Neutrophil (primary cell): ENCODE measurements around the gene CYLD.

Experiments
- H3K27ac ChIP-seq: fragments of 200-600 bp; sonication (generic); 2 replicates; pipeline ENCODE4 v1.5.1; 2016; ENCODE audit warnings: mild to moderate bottlenecking, moderate library complexity
- H3K27me3 ChIP-seq: fragments of 200-600 bp; sonication (generic); 2 replicates; pipeline ENCODE4 v1.6.0; 2016; ENCODE audit warnings: mild to moderate bottlenecking
- H3K36me3 ChIP-seq: fragments of 200-600 bp; sonication (generic); 2 replicates; pipeline ENCODE4 v1.5.1; 2017
- H3K4me1 ChIP-seq, 2 experiments: fragments of 200-600 bp in 1 of 2; sonication (generic) in 1 of 2; 1 replicate in 1 of 2; 2 replicates in 1 of 2; pipeline versions ENCODE4 v1.5.1 to v1.6.1; 2013 to 2016; ENCODE audit warnings: low read depth in 1 of 2, low read length in 1 of 2, mild to moderate bottlenecking in 1 of 2, moderate library complexity in 1 of 2; ENCODE audit not compliant: control insufficient read depth in 1 of 2, insufficient read depth in 1 of 2
- H3K4me3 ChIP-seq, 2 experiments: fragments of 200-600 bp in 1 of 2; sonication (generic) in 1 of 2; 1 replicate in 1 of 2; 2 replicates in 1 of 2; pipeline ENCODE4 v1.5.1; 2013 to 2016; ENCODE audit warnings: low read depth in 1 of 2, low read length in 1 of 2, mild to moderate bottlenecking in 1 of 2, moderate library complexity in 1 of 2
- H3K9me3 ChIP-seq: fragments of 200-600 bp; sonication (generic); 2 replicates; pipeline ENCODE4 v1.5.1; 2016
- TF ChIP-seq, protein P1 (sequence below): fragments of 200-600 bp; sonication (generic); IDR thresholded peaks from 2 replicates; pipeline ENCODE4 v1.5.1; 2016; ENCODE audit warnings: antibody characterized with exemption

CYLD gene

GRCh38 chr16:50819706-50820105 is 77.8 kb downstream of the CYLD start:
- Histone ChIP-seq H3K27me3 (peaks cover 3% of the 10 kb centered on the region), H3K4me1 (no peaks in the 10 kb centered on the region), H3K9me3 (no peaks in the 10 kb centered on the region), H3K36me3 (no peaks in the 10 kb centered on the region), H3K27ac (no peak overlapping the region), H3K4me3 (no peak overlapping the region)
- TF ChIP-seq, protein P1, sequence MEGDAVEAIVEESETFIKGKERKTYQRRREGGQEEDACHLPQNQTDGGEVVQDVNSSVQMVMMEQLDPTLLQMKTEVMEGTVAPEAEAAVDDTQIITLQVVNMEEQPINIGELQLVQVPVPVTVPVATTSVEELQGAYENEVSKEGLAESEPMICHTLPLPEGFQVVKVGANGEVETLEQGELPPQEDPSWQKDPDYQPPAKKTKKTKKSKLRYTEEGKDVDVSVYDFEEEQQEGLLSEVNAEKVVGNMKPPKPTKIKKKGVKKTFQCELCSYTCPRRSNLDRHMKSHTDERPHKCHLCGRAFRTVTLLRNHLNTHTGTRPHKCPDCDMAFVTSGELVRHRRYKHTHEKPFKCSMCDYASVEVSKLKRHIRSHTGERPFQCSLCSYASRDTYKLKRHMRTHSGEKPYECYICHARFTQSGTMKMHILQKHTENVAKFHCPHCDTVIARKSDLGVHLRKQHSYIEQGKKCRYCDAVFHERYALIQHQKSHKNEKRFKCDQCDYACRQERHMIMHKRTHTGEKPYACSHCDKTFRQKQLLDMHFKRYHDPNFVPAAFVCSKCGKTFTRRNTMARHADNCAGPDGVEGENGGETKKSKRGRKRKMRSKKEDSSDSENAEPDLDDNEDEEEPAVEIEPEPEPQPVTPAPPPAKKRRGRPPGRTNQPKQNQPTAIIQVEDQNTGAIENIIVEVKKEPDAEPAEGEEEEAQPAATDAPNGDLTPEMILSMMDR: no peak

DNA sequence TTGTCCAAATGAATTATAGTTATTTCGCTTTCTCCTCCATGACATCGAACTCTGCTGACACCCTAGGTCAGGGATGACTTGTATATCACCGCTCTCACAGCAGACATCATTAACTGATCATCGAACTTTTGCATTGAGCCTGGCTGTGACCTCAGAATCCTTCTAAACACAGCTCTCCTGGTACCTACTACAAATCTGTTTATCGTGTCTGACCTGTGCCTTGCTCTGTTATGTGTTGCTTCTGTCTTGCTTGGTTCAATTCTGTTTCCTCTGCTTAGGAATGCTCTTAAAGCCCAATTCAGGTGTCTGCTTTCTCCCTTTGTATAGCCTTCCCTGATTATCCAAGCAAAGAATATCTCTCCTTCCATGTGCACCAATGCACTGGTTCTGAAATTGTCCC is 78.3 kb downstream of the CYLD start:
- Histone ChIP-seq H3K4me3 (no peak overlapping the region), H3K9me3 (no peaks in the 10 kb centered on the region), H3K27ac (no peak overlapping the region), H3K4me1 (no peaks in the 10 kb centered on the region), H3K27me3 (peaks cover 8% of the 10 kb centered on the region), H3K36me3 (no peaks in the 10 kb centered on the region)
- TF ChIP-seq, protein P1: no peak

DNA sequence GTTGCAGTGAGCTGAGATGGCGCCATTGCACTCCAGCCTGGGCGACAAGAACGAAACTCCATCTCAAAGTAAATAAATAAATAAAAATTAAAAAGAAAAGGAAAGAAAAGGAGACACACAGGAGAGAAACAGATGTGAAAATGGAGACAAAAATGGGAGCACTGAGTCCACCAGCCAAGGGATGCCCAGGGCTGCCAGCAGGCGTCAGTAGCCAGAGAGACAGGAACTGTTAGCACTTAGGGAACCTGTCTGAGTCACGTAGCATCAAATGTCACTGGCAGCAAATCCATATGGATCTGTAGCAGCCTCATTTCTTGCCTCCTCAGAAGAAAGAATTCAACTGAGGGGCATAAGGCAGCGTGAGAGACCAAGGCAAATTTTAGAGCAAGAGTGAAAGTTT is 79.7 kb downstream of the CYLD start:
- Histone ChIP-seq H3K36me3 (no peaks in the 10 kb centered on the region), H3K4me3 (no peak overlapping the region), H3K27me3 (peaks cover 20% of the 10 kb centered on the region), H3K27ac (no peak overlapping the region), H3K4me1 (no peaks in the 10 kb centered on the region), H3K9me3 (no peaks in the 10 kb centered on the region)
- TF ChIP-seq, protein P1: no peak

GRCh38 chr16:50822671-50823070 is 80.8 kb downstream of the CYLD start:
- Histone ChIP-seq H3K27me3 (peaks cover 23% of the 10 kb centered on the region), H3K27ac (no peak overlapping the region)
- TF ChIP-seq, protein P1: no peak

GRCh38 chr16:50826797-50827316 is 85.0 kb downstream of the CYLD start:
- H3K4me1 ChIP-seq: no peaks in the 10 kb centered on the region
- H3K36me3 ChIP-seq: no peaks in the 10 kb centered on the region
- no peaks in the 10 kb centered on the region for H3K9me3 ChIP-seq
- H3K27me3 ChIP-seq: peaks cover 23% of the 10 kb centered on the region
- H3K27ac ChIP-seq: no peak overlapping the region
- no peak overlapping the region for H3K4me3 ChIP-seq
- TF ChIP-seq, protein P1: no peak

More at GRCh38 chr16:50822671-50823070, 80.8 kb downstream of the CYLD start:
- Histone ChIP-seq H3K9me3 (no peaks in the 10 kb centered on the region), H3K4me1 (no peaks in the 10 kb centered on the region), H3K4me3 (no peak overlapping the region), H3K36me3 (no peaks in the 10 kb centered on the region)
